HAP-1 (cell line): ENCODE measurements around the gene ZSWIM6.

ENCODE experiments used
- DNase-seq, 2 experiments: peaks; one replicate each; pipeline ENCODE4 v3.0.0-alpha.2; 2016 to 2020; ENCODE audit warnings: low spot score in 2 of 2
- H3K27me3 ChIP-seq: fragments of 250-450 bp; sonication (Bioruptor Pico); 2 replicates; pipeline ENCODE4 v1.5.1; 2020; ENCODE audit warnings: low read depth, mild to moderate bottlenecking, moderate library complexity
- H3K36me3 ChIP-seq: fragments of 250-450 bp; sonication (Bioruptor Pico); replicated peaks from 2 replicates; pipeline ENCODE4 v1.5.1; 2020; ENCODE audit warnings: mild to moderate bottlenecking
- H3K4me1 ChIP-seq: fragments of 250-450 bp; sonication (Bioruptor Pico); 2 replicates; pipeline ENCODE4 v1.5.1; 2020; ENCODE audit warnings: mild to moderate bottlenecking
- H3K4me3 ChIP-seq: fragments of 250-450 bp; sonication (Bioruptor Pico); 2 replicates; pipeline ENCODE4 v1.5.1; 2020; ENCODE audit warnings: mild to moderate bottlenecking, moderate library complexity
- H3K9me3 ChIP-seq: fragments of 250-450 bp; sonication (Bioruptor Pico); 2 replicates; pipeline ENCODE4 v1.5.1; 2020; ENCODE audit warnings: mild to moderate bottlenecking, moderate library complexity
- in situ Hi-C: fragments of 300-500 bp; cut with MboI; formaldehyde crosslinking; loops from 3 replicates; pipeline ENCODE4 v1.14.3; 2020; ENCODE audit warnings: low sequenced_read_pairs, inconsistent platforms, mixed read lengths

The ZSWIM6 gene

DNA sequence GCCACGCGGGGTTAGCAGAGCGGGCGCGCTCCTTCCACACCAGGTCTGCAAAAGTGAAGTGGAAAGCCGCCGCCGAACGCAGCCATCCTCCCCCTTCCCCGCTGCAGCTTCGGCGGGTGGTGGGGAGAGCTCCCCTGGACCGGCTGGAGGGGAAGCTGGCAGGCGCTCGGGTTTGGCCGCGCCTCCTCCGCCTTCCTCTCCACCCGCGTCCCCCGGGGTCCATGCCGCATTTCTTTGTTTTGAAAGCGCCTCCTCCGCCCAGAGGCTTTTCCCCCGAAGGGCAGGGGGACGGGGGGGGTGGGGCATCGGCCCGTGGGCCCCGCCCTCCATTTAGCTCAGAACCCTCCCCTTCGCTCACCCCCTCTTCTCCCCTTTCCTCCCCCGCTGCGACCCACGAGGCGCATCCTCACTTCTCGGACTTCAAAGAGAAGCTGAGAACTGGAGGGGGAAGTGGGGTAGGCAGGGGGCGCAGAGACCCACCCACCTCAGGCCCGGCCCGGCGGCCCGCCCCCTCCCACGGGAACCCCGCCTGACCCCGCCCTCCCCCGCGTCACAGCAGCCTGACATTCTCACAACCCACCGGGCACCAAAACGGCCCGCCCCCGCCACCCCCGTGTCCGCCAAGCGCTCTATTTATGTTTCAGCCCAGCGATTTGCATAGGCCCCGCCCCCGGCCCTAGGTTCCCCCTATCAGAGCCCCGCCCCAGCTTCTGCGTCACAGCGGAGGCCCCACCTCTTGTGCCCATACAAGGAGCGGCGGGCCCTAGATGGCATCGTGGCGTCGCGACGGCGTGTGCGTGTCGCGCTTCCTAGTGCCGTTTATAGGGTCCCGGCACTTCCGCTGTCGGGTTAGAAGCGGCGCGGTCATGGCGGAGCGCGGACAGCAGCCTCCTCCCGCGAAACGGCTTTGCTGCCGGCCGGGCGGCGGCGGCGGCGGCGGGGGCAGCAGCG is at the start of gene ZSWIM6:
TSS of gene ZSWIM6 (plus strand) at position 852 of the 951 bp plus-strand sequence. CDS start at position 867, 15 bp downstream.
- no peaks in the 10 kb centered on the region for H3K36me3 ChIP-seq
- in situ Hi-C loops = no loop called here
- no peaks in the 10 kb centered on the region for H3K27me3 ChIP-seq
- H3K4me1 ChIP-seq = peaks cover 17% of the 10 kb centered on the region
- DNase-seq = peak; percentile 93 to 99
- peak within 1 kb of the TSS; percentile 88 for H3K4me3 ChIP-seq
- no peaks in the 10 kb centered on the region; the same call in 1 of the 2 replicates for H3K9me3 ChIP-seq

DNA sequence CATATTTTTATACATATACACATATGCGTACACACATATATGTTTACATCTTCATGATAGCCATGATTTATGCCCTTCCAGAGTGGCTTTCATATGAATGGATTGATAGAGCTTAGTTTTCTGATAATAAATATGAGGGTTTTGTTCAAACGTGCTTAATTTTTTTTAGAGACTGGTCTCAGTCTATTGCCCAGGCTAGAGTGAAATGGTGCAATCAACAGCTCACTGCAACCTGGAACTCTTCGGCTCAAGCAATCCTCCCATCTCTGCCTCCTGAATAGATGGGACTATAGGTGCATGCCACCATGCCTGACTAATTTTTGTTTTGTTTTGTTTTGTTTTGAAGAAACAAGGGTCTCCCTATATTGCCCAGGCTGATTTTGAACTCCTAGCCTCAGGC is 48.6 kb upstream of the ZSWIM6 start:
- in situ Hi-C loops = no loop called here
- no peaks in the 10 kb centered on the region for H3K9me3 ChIP-seq
- H3K36me3 ChIP-seq = no peaks in the 10 kb centered on the region
- no peaks in the 10 kb centered on the region for H3K4me1 ChIP-seq
- no peak overlapping the region for H3K4me3 ChIP-seq
- H3K27me3 ChIP-seq = no peaks in the 10 kb centered on the region
- no peak for DNase-seq

DNA sequence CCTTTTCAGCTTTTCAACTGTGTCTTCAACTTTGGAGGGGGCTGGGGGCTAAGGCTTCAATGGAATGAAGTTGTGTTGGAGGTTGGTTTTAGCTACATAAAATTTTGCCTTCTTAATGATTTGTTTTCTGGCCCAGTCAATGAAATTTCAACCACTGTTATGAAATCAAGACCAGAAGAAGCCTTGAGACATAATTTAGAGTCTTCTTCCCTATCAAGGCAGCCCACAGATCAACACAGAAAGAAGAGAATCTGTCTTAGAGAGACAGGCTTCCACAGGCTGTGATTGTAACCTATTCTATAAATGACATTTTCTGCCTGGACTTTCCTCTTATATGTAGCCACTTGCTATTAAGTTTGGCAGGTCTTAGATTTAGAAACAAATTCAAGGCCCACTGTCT is 46.5 kb upstream of the ZSWIM6 start:
- in situ Hi-C loops = no loop called here

DNA sequence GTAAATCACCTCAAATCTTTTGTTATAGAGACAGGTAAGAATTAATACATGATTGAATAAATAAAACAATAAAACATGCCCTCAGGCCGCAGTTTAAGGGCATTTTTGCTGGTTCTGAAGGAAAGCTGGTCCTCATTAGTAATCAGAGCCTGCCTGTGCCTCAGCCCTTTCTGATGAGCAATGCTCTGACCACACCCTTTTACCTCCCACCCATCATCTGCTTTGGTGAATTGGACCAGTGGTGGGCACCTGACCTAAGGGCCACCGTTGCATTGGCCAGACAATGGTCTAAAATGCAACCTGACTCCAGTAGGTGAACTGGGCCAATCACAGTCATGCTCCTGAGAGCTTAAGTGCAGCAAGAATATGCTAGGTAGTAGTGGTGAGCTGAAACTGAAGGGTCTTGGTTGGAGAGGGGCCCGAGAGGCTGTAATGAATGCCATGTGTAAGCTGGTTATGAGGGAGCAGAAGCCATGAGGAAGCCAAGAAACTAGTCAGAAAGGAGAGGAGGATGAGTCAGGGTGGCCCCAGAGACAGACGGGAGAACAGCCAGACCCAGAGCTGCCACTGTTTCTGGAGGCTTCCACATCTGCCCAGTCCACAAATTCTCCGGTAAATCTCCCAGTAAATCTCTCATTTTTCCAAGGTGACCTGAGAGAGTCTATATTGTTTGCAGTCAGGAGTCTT is 45.5 kb upstream of the ZSWIM6 start:
- DNase-seq = no peak
- no peaks in the 10 kb centered on the region for H3K4me1 ChIP-seq
- no peaks in the 10 kb centered on the region for H3K36me3 ChIP-seq
- no peak overlapping the region for H3K4me3 ChIP-seq
- in situ Hi-C loops = no loop called here
- H3K9me3 ChIP-seq = no peaks in the 10 kb centered on the region
- H3K27me3 ChIP-seq = no peaks in the 10 kb centered on the region

More for the DNA sequence above, 46.5 kb upstream of the ZSWIM6 start:
- no peak for DNase-seq
- Histone ChIP-seq H3K27me3 (no peaks in the 10 kb centered on the region), H3K36me3 (no peaks in the 10 kb centered on the region), H3K9me3 (no peaks in the 10 kb centered on the region), H3K4me3 (no peak overlapping the region), H3K4me1 (no peaks in the 10 kb centered on the region)

DNA sequence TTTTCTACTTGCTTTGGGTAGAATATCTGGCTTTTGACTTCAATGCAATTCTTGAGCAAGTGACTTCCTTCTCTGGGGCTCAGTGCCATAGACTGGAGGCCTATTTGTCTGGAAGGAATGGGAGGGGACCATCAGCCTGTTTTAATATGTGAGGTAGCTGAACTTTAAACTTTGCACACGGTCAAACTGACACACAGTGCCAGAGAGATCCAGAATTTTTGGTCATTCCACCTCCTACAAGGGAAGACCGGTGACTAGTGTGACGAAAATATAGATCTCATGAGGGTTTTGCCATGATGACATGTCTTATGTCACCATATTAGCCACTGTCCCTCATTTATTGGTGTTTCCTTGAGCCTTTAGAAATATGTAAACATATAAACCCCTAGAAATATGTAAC is 44.6 kb upstream of the ZSWIM6 start:
- in situ Hi-C loops = no loop called here
- no peaks in the 10 kb centered on the region for H3K27me3 ChIP-seq
- H3K4me1 ChIP-seq = no peaks in the 10 kb centered on the region
- no peaks in the 10 kb centered on the region for H3K9me3 ChIP-seq
- no peaks in the 10 kb centered on the region for H3K36me3 ChIP-seq
- no peak for DNase-seq
- no peak overlapping the region for H3K4me3 ChIP-seq

DNA sequence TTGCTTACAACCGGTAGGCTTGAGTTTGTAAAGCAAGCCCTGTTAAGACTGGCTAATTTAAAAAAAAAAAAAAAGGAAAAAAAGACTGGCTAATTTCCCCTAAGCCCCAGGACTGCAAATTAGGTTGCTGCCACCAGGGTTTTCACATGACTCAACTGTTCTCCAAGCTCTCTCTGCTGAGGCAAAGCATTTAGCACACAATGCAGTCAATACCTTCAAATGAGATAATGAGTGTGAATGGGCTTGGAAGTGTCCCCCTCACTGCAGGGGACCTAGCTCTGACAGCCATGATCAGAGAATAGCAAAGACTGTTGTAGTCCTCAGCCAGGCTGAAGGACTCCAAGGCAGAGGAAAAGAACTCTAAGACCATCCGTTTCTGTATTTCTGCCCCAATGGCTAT is 42.8 kb upstream of the ZSWIM6 start:
- in situ Hi-C loops = no loop called here
- no peaks in the 10 kb centered on the region for H3K36me3 ChIP-seq

DNA sequence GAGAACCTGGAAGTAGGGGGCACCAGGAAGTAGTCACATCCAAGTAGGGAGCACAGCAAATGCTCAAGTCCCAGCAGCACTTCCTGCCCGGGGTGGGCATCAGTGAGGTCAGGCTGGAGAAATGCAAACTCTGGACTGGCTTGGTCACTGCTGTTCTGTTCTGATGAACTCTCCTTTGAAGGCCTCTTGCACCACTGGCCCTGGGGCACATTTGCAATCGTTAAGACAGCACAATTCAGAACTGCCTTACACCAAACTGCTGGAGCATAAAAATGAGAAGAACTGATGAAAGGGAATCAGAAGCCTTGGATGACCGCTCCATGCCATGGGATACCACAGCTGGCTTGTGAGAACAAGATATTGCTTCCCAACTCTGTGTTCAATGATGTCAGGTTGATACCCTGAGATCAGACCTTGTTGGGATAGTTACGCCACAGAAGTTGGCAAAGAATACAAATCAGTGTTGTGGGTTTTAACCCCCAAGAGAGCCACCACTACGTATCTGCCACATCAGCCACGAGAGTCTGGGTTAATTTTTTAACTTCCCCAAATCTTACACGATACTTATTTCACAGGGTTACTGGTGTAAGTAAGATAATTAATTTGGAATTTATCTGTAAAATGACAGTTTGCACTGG is 42.3 kb upstream of the ZSWIM6 start:
- no peak overlapping the region for H3K4me3 ChIP-seq
- in situ Hi-C loops = no loop called here
- no peak for DNase-seq
- H3K9me3 ChIP-seq = no peaks in the 10 kb centered on the region
- H3K27me3 ChIP-seq = no peaks in the 10 kb centered on the region
- no peaks in the 10 kb centered on the region for H3K4me1 ChIP-seq
- no peaks in the 10 kb centered on the region for H3K36me3 ChIP-seq

More for the DNA sequence above, 42.8 kb upstream of the ZSWIM6 start:
- H3K9me3 ChIP-seq = no peaks in the 10 kb centered on the region
- no peaks in the 10 kb centered on the region for H3K27me3 ChIP-seq
- H3K4me1 ChIP-seq = no peaks in the 10 kb centered on the region
- no peak overlapping the region for H3K4me3 ChIP-seq
- no peak for DNase-seq

DNA sequence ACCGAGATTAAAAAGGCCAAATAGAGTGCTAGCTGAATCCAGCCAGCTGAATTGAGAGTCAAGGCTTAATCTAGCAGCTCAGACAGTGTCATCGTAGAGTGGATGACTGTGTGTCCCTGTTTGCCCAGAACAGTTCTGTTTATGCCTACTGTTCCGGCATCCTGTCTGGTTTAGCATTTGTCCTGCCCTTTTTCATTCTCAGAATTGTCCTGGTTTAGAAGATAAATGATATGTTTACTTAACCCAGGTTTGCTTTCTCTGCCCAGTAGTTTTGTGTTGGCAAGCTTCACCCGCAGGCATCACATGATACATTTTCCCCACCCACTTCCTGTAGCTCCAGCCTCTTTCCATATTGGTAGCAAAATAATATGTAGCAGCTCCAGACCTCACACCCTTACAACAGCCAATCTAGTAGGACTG is 41.3 kb upstream of the ZSWIM6 start:
- Histone ChIP-seq H3K4me3 (no peak overlapping the region), H3K36me3 (no peaks in the 10 kb centered on the region), H3K27me3 (no peaks in the 10 kb centered on the region), H3K4me1 (no peaks in the 10 kb centered on the region), H3K9me3 (no peaks in the 10 kb centered on the region)
- no peak for DNase-seq
- in situ Hi-C loops = no loop called here

DNA sequence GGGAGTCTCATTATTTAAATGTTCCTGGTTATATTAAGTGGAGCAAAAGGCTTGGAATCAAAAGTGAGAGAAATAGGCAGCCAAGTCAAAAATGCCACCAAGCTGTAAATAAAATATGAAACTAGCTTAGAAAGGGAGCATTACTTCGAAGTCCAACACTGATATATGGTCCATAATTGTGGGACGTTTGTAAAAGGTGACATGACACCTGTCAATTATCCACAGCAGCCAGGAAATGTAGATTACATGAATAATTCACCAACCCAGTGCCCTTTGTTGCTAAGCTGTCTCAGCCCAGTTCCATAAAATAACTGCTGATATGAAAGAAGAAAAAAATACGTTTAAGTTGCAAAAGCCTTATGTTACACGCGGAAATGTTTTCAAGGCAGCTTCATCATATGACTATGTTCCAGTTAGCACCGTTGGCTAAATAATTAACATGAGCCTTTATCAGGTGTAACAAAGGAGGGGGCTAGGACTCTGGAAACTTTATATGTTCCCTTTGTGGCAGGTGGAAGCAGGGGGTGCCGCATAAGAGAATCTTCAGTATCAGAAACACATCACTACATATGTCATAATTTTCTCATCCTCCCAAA is 39.9 kb upstream of the ZSWIM6 start:
- no peaks in the 10 kb centered on the region for H3K4me1 ChIP-seq
- no peak overlapping the region for H3K4me3 ChIP-seq
- in situ Hi-C loops = no loop called here
- no peaks in the 10 kb centered on the region for H3K36me3 ChIP-seq
- no peaks in the 10 kb centered on the region for H3K27me3 ChIP-seq
- DNase-seq = no peak
- H3K9me3 ChIP-seq = no peaks in the 10 kb centered on the region

DNA sequence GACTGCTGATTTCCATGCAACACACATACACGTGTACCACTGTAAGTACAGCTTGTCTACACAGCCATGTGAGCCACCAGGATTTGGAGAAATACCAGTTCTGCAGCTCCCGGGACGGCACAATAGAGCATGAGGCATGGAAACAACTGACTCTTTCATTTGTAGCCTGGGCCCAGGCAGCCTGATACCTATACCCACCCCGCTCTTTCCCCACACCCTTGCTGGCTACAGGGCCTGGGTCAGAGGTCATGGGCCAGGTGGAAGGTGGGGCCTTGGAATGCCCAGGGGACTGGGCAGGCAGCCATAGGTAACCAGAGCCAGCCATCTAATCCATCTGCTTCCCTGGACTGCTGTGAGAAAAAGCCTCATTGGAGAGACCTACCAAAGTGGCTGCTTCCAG is 39.0 kb upstream of the ZSWIM6 start:
- in situ Hi-C loops = no loop called here
- H3K9me3 ChIP-seq = no peaks in the 10 kb centered on the region
- H3K36me3 ChIP-seq = no peaks in the 10 kb centered on the region
- H3K4me1 ChIP-seq = no peaks in the 10 kb centered on the region
- no peak overlapping the region for H3K4me3 ChIP-seq
- H3K27me3 ChIP-seq = no peaks in the 10 kb centered on the region
- no peak for DNase-seq

DNA sequence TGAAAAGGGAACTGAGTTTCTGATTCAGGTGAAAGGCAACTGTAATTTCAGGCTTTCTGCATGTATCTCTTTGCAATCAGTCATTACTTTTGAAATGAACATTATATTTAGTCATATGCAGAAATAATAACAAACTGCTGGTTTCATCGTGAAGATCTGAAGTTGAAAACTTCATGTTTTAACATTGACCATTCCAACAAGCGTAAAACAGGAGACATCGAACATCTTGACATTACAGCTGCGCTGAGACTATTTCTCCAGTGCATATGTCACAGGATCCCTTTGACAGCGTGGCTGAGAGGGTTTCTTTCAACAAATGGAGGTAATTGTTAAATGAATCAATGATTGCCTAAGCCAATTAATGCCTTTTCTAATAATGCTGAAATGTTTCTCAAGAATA is 38.2 kb upstream of the ZSWIM6 start:
- Histone ChIP-seq H3K27me3 (no peaks in the 10 kb centered on the region), H3K9me3 (no peaks in the 10 kb centered on the region), H3K4me3 (no peak overlapping the region), H3K4me1 (no peaks in the 10 kb centered on the region), H3K36me3 (no peaks in the 10 kb centered on the region)
- no peak for DNase-seq
- in situ Hi-C loops = no loop called here

DNA sequence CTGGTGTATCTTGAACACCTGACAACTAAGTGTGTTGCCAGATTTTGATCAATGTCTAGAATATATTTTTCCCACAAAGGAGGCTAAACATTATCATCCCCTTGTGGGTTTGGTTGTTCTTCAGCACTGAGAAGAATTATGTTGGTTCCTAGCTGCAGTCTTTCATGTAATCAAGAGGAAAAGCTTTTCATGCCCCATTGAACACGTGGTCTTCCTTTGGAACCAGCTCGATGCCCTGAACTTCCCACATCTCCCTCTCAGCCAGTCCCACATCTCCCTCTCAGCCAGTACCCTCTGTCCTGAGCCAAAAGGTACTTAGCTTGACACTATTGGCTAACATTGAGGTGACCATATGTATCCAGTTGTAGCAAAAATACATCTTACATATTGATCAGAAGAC is 36.7 kb upstream of the ZSWIM6 start:
- in situ Hi-C loops = no loop called here
- Histone ChIP-seq H3K4me1 (no peaks in the 10 kb centered on the region), H3K9me3 (no peaks in the 10 kb centered on the region), H3K27me3 (no peaks in the 10 kb centered on the region), H3K36me3 (no peaks in the 10 kb centered on the region), H3K4me3 (no peak overlapping the region)
- no peak for DNase-seq

DNA sequence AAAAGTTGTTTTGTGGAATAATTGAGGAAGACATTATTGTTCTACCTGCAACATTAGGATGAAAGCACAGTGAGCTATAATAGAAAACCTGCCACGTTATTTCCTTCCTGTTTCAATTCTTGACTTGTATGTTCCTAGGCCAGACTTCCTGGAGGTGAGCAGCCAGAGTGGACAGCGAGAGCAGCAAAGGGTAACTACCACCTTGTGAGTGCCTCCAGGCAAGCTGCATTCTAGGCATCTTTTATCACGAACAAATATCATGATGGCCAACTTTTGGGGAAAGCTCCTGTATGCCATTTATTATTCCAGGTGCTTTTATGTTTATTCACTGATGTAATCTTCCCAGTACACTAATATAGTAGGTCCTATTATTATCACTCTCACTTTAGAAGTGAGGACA is 34.0 kb upstream of the ZSWIM6 start:
- no peak for DNase-seq
- in situ Hi-C loops = no loop called here
- Histone ChIP-seq H3K36me3 (no peaks in the 10 kb centered on the region), H3K4me3 (no peak overlapping the region), H3K9me3 (no peaks in the 10 kb centered on the region), H3K4me1 (no peaks in the 10 kb centered on the region), H3K27me3 (no peaks in the 10 kb centered on the region)
